Endometrial microvascular endothelial cells (primary cell): Measurements from ENCODE around the gene PARD3B. TPM values are rescaled to one million over a fixed set of nuclear protein-coding genes. Genes with fewer than 3 reads are reported as not detected.
"Not testable (repeated sequence)": the region's sequence is repeated elsewhere in the genome, so short reads cannot be mapped to it uniquely, and the experiment has no call there.

ENCODE experiments used
- in situ Hi-C: cut with HindIII; loops from 2 replicates; pipeline ENCODE4 v1.10.0; 2017; ENCODE audit warnings: low sequenced_read_pairs, low pct_unique_long_range_greater_than_20kb; ENCODE audit errors: inconsistent ontology term
- total RNA-seq: library from RNA; depleted of rRNA; stranded (reverse); fragments of >200 nt; gene quantifications from one replicate; pipeline ENCODE4 v1.2.3, GENCODE V29; 2015; ENCODE audit errors: inconsistent ontology term

The PARD3B gene
- total RNA-seq, 1 donor from 2014 or later: 3.3 TPM

GRCh38 chr2:205199165-205199850, 654.0 kb downstream of the PARD3B start:
- in situ Hi-C loops: no loop called here

- in situ Hi-C loops: no loop called here
Measured at GRCh38 chr2:205210494-205210893, 665.2 kb downstream of the PARD3B start.

GRCh38 chr2:205212357-205212756, 667.1 kb downstream of the PARD3B start:
- in situ Hi-C loops: no loop called here

- in situ Hi-C loops: no loop called here
Measured at GRCh38 chr2:205216092-205216491, 670.8 kb downstream of the PARD3B start.

- in situ Hi-C loops: no loop called here
Measured at GRCh38 chr2:205216580-205216979, 671.3 kb downstream of the PARD3B start.

- in situ Hi-C loops: no loop called here
Measured at GRCh38 chr2:205217004-205217403, 671.7 kb downstream of the PARD3B start.

- in situ Hi-C loops: no loop called here
Measured at GRCh38 chr2:205218056-205218455, 672.8 kb downstream of the PARD3B start.

- in situ Hi-C loops: not testable (repeated sequence)
Measured at GRCh38 chr2:205218816-205219215, 673.5 kb downstream of the PARD3B start.

- in situ Hi-C loops: no loop called here
Measured at GRCh38 chr2:205220559-205220958, 675.3 kb downstream of the PARD3B start.

GRCh38 chr2:205232086-205232485, 686.8 kb downstream of the PARD3B start:
- in situ Hi-C loops: no loop called here

GRCh38 chr2:205235434-205235833, 690.2 kb downstream of the PARD3B start:
- in situ Hi-C loops: no loop called here

GRCh38 chr2:205237524-205237923, 692.2 kb downstream of the PARD3B start:
- in situ Hi-C loops: no loop called here

GRCh38 chr2:205245001-205245400, 699.7 kb downstream of the PARD3B start:
- in situ Hi-C loops: no loop called here

- in situ Hi-C loops: no loop called here
Measured at GRCh38 chr2:205245652-205246051, 700.4 kb downstream of the PARD3B start.

- in situ Hi-C loops: no loop called here
Measured at GRCh38 chr2:205259121-205259520, 713.8 kb downstream of the PARD3B start.

- in situ Hi-C loops: no loop called here
Measured at GRCh38 chr2:205261516-205262020, 716.3 kb downstream of the PARD3B start.

- in situ Hi-C loops: no loop called here
Measured at GRCh38 chr2:205267323-205267722, 722.0 kb downstream of the PARD3B start.

- in situ Hi-C loops: no loop called here
Measured at GRCh38 chr2:205270689-205271088, 725.4 kb downstream of the PARD3B start.

GRCh38 chr2:205273148-205273547, 727.9 kb downstream of the PARD3B start:
- in situ Hi-C loops: no loop called here

GRCh38 chr2:205273627-205274026, 728.4 kb downstream of the PARD3B start:
- in situ Hi-C loops: no loop called here

- in situ Hi-C loops: no loop called here
Measured at GRCh38 chr2:205274801-205275200, 729.5 kb downstream of the PARD3B start.
